ENCODE measurements around the gene TMOD1.

Gene TMOD1

GRCh38 chr9:97518909-97519307 is 17.4 kb downstream of the TMOD1 start:
- no peak for DNase-seq

- DNase-seq: no peak
Observed at GRCh38 chr9:97519441-97519970, 18.0 kb downstream of the TMOD1 start.

GRCh38 chr9:97521576-97522333 is 20.3 kb downstream of the TMOD1 start:
- DNase-seq: no peak

- no peak for DNase-seq
Observed at GRCh38 chr9:97524424-97524823, 23.0 kb downstream of the TMOD1 start.

GRCh38 chr9:97525451-97525850 is 24.0 kb downstream of the TMOD1 start:
- no peak for DNase-seq

- no peak for DNase-seq
Observed at GRCh38 chr9:97526895-97527575, 25.6 kb downstream of the TMOD1 start.

- DNase-seq: no peak
Observed at GRCh38 chr9:97527626-97528528, 26.4 kb downstream of the TMOD1 start.

GRCh38 chr9:97528529-97529230 is 27.2 kb downstream of the TMOD1 start:
- DNase-seq: no peak

- no peak for DNase-seq
Observed at GRCh38 chr9:97529363-97530076, 28.1 kb downstream of the TMOD1 start.

GRCh38 chr9:97531888-97532376 is 30.5 kb downstream of the TMOD1 start:
- DNase-seq: no peak

GRCh38 chr9:97534185-97534584 is 32.7 kb downstream of the TMOD1 start:
- no peak for DNase-seq

GRCh38 chr9:97534961-97535594 is 33.6 kb downstream of the TMOD1 start:
- no peak for DNase-seq

- DNase-seq: no peak
Observed at GRCh38 chr9:97535771-97536170, 34.3 kb downstream of the TMOD1 start.

GRCh38 chr9:97536480-97536879 is 35.0 kb downstream of the TMOD1 start:
- no peak for DNase-seq

GRCh38 chr9:97543561-97543960 is 42.1 kb downstream of the TMOD1 start:
- DNase-seq: no peak

GRCh38 chr9:97545486-97545885 is 44.0 kb downstream of the TMOD1 start:
- DNase-seq: no peak

- DNase-seq: no peak
Observed at GRCh38 chr9:97547098-97547829, 45.8 kb downstream of the TMOD1 start.

- no peak for DNase-seq
Observed at GRCh38 chr9:97548379-97548778, 46.9 kb downstream of the TMOD1 start.

- no peak for DNase-seq
Observed at GRCh38 chr9:97548819-97549540, 47.5 kb downstream of the TMOD1 start.

GRCh38 chr9:97550386-97550785 is 48.9 kb downstream of the TMOD1 start:
- DNase-seq: no peak

All from SHP77 treated with DMSO at 0.1 percent for 48 hours (cell line).